22Rv1 (cell line): Measurements from ENCODE around the gene AAGAB.

Experiments
- CTCF ChIP-seq: fragments of 450-650 bp; IDR thresholded peaks from 2 replicates; pipeline ENCODE4 v1.5.1; 2017; ENCODE audit warnings: mild to moderate bottlenecking
- ZFX ChIP-seq: fragments of 450-650 bp; IDR thresholded peaks from 2 replicates; pipeline ENCODE4 v1.6.1; 2017; ENCODE audit warnings: antibody characterized with exemption, borderline replicate concordance

GRCh38 chr15:67157521-67158252 is 96.8 kb downstream of the AAGAB start:
- TF ChIP-seq CTCF (no peak), ZFX (no peak)
